K562 treated with DMSO at 1 percent for 4 hours (cell line): ENCODE results near the gene SMIM28. TPM values are rescaled to one million over a fixed set of nuclear protein-coding genes. Genes with fewer than 3 reads are reported as not detected.

Source experiments
- total RNA-seq: library from RNA; unstranded; fragments of 300-600 nt; gene quantifications from 2 replicates; pipeline ENCODE4 v1.2.3, GENCODE V29; 2022; ENCODE audit not compliant: insufficient read depth

The SMIM28 gene
- not detected in 2 replicates for total RNA-seq

GRCh38 chr6:138377844-138378243 is at the start of gene SMIM28:
TSS of gene SMIM28 (plus strand) at chr6:138377905. CDS start at chr6:138378073, 168 bp downstream.

GRCh38 chr6:138403801-138404665 is 26.3 kb downstream of the SMIM28 start, which contains the start of gene HEBP2:
TSS of gene HEBP2 (plus strand) at chr6:138404223. CDS start at chr6:138404496, 273 bp downstream.

Other genes with a start within 250 kb of the SMIM28 start
- not detected in 2 replicates for gene ARFGEF3, start 216.0 kb upstream of the SMIM28 start, total RNA-seq
- gene PBOV1, start 159.4 kb upstream of the SMIM28 start, total RNA-seq = not detected in 2 replicates
- 29.6 and 43.2 TPM in 2 replicates for gene HEBP2, start 26.3 kb downstream of the SMIM28 start, total RNA-seq
- 0.57 TPM in 1 of 2 replicates, not detected in the other for gene NHSL1, start 121.6 kb downstream of the SMIM28 start, total RNA-seq